H1 (cell line): ENCODE results near the gene VHLL. TPM values are rescaled to one million over a fixed set of nuclear protein-coding genes. Genes with fewer than 3 reads are reported as not detected.

ENCODE experiments used
- CTCF ChIA-PET: fragments of 300-600 bp; sonication (Branson Sonifier 250); formaldehyde crosslinking; loops from one replicate; lab custom pipeline; 2021; ENCODE audit not compliant: partially characterized antibody; lab: Charles Lee
- POLR2A ChIA-PET: fragments of 300-600 bp; sonication (Branson Sonifier 250); formaldehyde crosslinking; loops from one replicate; lab custom pipeline; 2021; ENCODE audit warnings: inconsistent platforms; ENCODE audit not compliant: partially characterized antibody; lab: Charles Lee
- DNase-seq, 2 experiments: peaks; one replicate each; pipeline versions ENCODE4 v3.0.0 to v3.0.0-alpha.2; 2010 to 2022; ENCODE audit warnings: low spot score in 2 of 2, low read depth in 1 of 2, mixed read lengths in 1 of 2
- FAIRE-seq: peaks from 2 replicates; lab custom pipeline; 2011; peaks lifted over from hg19 to GRCh38; lab: Jason Lieb, UNC
- H2AFZ ChIP-seq: 2 replicates; pipeline ENCODE4 v1.8.1; 2012; ENCODE audit warnings: low read length, inconsistent platforms
- H2AK5ac ChIP-seq: 2 replicates; pipeline ENCODE4 v1.6.1; 2013; ENCODE audit warnings: low read depth, low read length
- H2BK120ac ChIP-seq: replicated peaks from 2 replicates; pipeline ENCODE3; 2013; ENCODE audit warnings: low read depth, low read length, inconsistent platforms
- H2BK12ac ChIP-seq: 2 replicates; pipeline ENCODE4 v1.6.1; 2013; ENCODE audit warnings: low read depth, low read length
- H2BK15ac ChIP-seq: 2 replicates; pipeline ENCODE4 v1.6.1; 2013; ENCODE audit warnings: low read length
- H2BK20ac ChIP-seq: 2 replicates; pipeline ENCODE4 v1.6.1; 2013; ENCODE audit warnings: low read length
- H2BK5ac ChIP-seq: 2 replicates; pipeline ENCODE4 v1.6.1; 2013; ENCODE audit warnings: low read depth, low read length
- H3K14ac ChIP-seq: 2 replicates; pipeline ENCODE4 v1.6.1; 2013; ENCODE audit warnings: inconsistent platforms; ENCODE audit not compliant: insufficient read length
- H3K18ac ChIP-seq: 2 replicates; pipeline ENCODE4 v1.6.1; 2013; ENCODE audit warnings: low read length; ENCODE audit errors: extremely low read depth
- H3K23ac ChIP-seq: 2 replicates; pipeline ENCODE4 v1.6.1; 2013; ENCODE audit warnings: inconsistent platforms; ENCODE audit not compliant: insufficient read length
- H3K23me2 ChIP-seq: 2 replicates; pipeline ENCODE4 v1.6.1; 2013; ENCODE audit warnings: low read depth, low read length
- H3K27ac ChIP-seq: 2 replicates; pipeline ENCODE4 v1.6.1; 2011; ENCODE audit warnings: low read depth, low read length, inconsistent platforms
- H3K27me3 ChIP-seq, 4 experiments: replicated peaks in 1 of 4; 1 replicate in 1 of 4; 2 replicates in 3 of 4; pipeline versions ENCODE4 v1.6.1 to v1.8.1; 2011 to 2013; ENCODE audit warnings: low read length in 3 of 4, mild to moderate bottlenecking in 3 of 4, inconsistent platforms in 2 of 4, mixed read lengths in 2 of 4, moderate library complexity in 1 of 4; ENCODE audit not compliant: control insufficient read depth in 3 of 4, insufficient read depth in 3 of 4; ENCODE audit errors: extremely low read depth in 1 of 4
- H3K36me3 ChIP-seq, 4 experiments: 2 replicates each; pipeline versions ENCODE4 v1.6.1 to v1.8.1; 2011 to 2013; ENCODE audit warnings: mild to moderate bottlenecking in 4 of 4, low read length in 3 of 4, moderate library complexity in 2 of 4, control low read depth in 1 of 4, inconsistent platforms in 1 of 4; ENCODE audit not compliant: insufficient read depth in 4 of 4, control insufficient read depth in 2 of 4
- H3K4ac ChIP-seq: replicated peaks from 2 replicates; pipeline ENCODE3; 2013; ENCODE audit warnings: low read length, low read depth, mixed read lengths, inconsistent platforms; ENCODE audit not compliant: insufficient read length
- H3K4me1 ChIP-seq, 4 experiments: replicated peaks in 1 of 4; 1 replicate in 1 of 4; 2 replicates in 3 of 4; pipeline versions ENCODE4 v1.6.1 to v1.8.1; 2011 to 2013; ENCODE audit warnings: low read length in 3 of 4, inconsistent platforms in 2 of 4, mixed read lengths in 1 of 4; ENCODE audit not compliant: insufficient read depth in 4 of 4, control insufficient read depth in 3 of 4
- H3K4me2 ChIP-seq, 2 experiments: 2 replicates each; pipeline versions ENCODE4 v1.6.1 to v1.8.1; 2011 to 2013; ENCODE audit warnings: low read depth in 2 of 2, low read length in 2 of 2, control low read depth in 1 of 2, inconsistent platforms in 1 of 2, mild to moderate bottlenecking in 1 of 2; ENCODE audit not compliant: insufficient read depth in 1 of 2
- H3K4me3 ChIP-seq, 4 experiments: fragments of 200-600, 300-600 bp in 1 of 4; sonication (generic), shearing (Covaris generic), sonication (Bioruptor Twin) in 1 of 4; 2 replicates each; pipeline versions ENCODE4 v1.5.1 to v1.8.1; 2011 to 2016; ENCODE audit warnings: low read length in 4 of 4, low read depth in 3 of 4, control low read depth in 2 of 4, inconsistent platforms in 2 of 4, mild to moderate bottlenecking in 2 of 4, mixed read lengths in 1 of 4, moderate library complexity in 1 of 4; ENCODE audit not compliant: insufficient read depth in 2 of 4; ENCODE audit errors: extremely low read depth in 1 of 4
- H3K56ac ChIP-seq: replicated peaks from 2 replicates; pipeline ENCODE3; 2013; ENCODE audit warnings: low read depth, mild to moderate bottlenecking, mixed read lengths, low read length, inconsistent platforms; ENCODE audit not compliant: insufficient read length
- H3K79me1 ChIP-seq: 2 replicates; pipeline ENCODE4 v1.6.1; 2013; ENCODE audit warnings: low read depth, low read length, control low read depth
- H3K79me2 ChIP-seq, 2 experiments: 2 replicates each; pipeline versions ENCODE4 v1.6.1 to v1.8.1; 2012 to 2013; ENCODE audit warnings: low read length in 2 of 2, mild to moderate bottlenecking in 2 of 2, inconsistent platforms in 1 of 2; ENCODE audit not compliant: insufficient read depth in 2 of 2, control insufficient read depth in 1 of 2
- H3K9ac ChIP-seq, 4 experiments: replicated peaks in 1 of 4; 1 replicate in 1 of 4; 2 replicates in 3 of 4; pipeline versions ENCODE4 v1.6.1 to v1.8.1; 2011 to 2013; ENCODE audit warnings: low read depth in 3 of 4, low read length in 3 of 4, control low read depth in 2 of 4, mild to moderate bottlenecking in 2 of 4, moderate library complexity in 2 of 4, inconsistent platforms in 1 of 4; ENCODE audit errors: extremely low read depth in 1 of 4
- H3K9me3 ChIP-seq, 2 experiments: 2 replicates each; pipeline versions ENCODE4 v1.6.1 to v1.8.1; 2012 to 2013; ENCODE audit warnings: mild to moderate bottlenecking in 2 of 2, moderate library complexity in 2 of 2, control low read depth in 1 of 2, inconsistent platforms in 1 of 2, low read depth in 1 of 2, low read length in 1 of 2, mixed read lengths in 1 of 2; ENCODE audit not compliant: insufficient read depth in 2 of 2
- H4K20me1 ChIP-seq, 2 experiments: replicated peaks in 1 of 2; 2 replicates each; pipeline versions ENCODE3 to v1.8.1; 2011 to 2013; ENCODE audit warnings: inconsistent platforms in 2 of 2, low read length in 2 of 2, mild to moderate bottlenecking in 1 of 2; ENCODE audit not compliant: insufficient read depth in 2 of 2, control insufficient read depth in 1 of 2
- H4K5ac ChIP-seq: 2 replicates; pipeline ENCODE4 v1.6.1; 2013; ENCODE audit warnings: low read length, low read depth, mixed read lengths, inconsistent platforms; ENCODE audit not compliant: insufficient read length
- H4K8ac ChIP-seq: 2 replicates; pipeline ENCODE4 v1.8.0; 2013; ENCODE audit warnings: mild to moderate bottlenecking, moderate library complexity, low read length, inconsistent platforms; ENCODE audit not compliant: insufficient read depth; ENCODE audit errors: extremely low read depth
- H4K91ac ChIP-seq: replicated peaks from 2 replicates; pipeline ENCODE3; 2013; ENCODE audit warnings: low read length, mixed read lengths, inconsistent platforms; ENCODE audit not compliant: insufficient read length
- CEBPB ChIP-seq: IDR thresholded peaks from 2 replicates; pipeline ENCODE4 v1.6.1; 2012; ENCODE audit warnings: low read depth, low read length
- CHD1 ChIP-seq: IDR thresholded peaks from 2 replicates; pipeline ENCODE4 v1.6.1; 2012; ENCODE audit warnings: low read depth, low read length, improper control_type of control experiment
- EP300 ChIP-seq, 2 experiments: IDR thresholded peaks; 1 replicate in 1 of 2; 2 replicates in 1 of 2; pipeline ENCODE4 v1.6.1; 2011 to 2012; ENCODE audit warnings: low read depth in 2 of 2, low read length in 2 of 2, mild to moderate bottlenecking in 2 of 2, borderline replicate concordance in 1 of 2, inconsistent platforms in 1 of 2, moderate library complexity in 1 of 2
- EZH2 ChIP-seq: fragments of 200-600 bp; sonication (generic); IDR thresholded peaks from 2 replicates; pipeline ENCODE4 v1.7.1; 2012; ENCODE audit warnings: low read depth, mild to moderate bottlenecking, moderate library complexity, low read length, inconsistent platforms; ENCODE audit not compliant: severe bottlenecking
- RFX5 ChIP-seq: IDR thresholded peaks from 2 replicates; pipeline ENCODE4 v1.6.1; 2011; ENCODE audit warnings: low read depth, low read length, improper control_type of control experiment, borderline replicate concordance
- SIN3A ChIP-seq, 2 experiments: IDR thresholded peaks in 1 of 2; conservative IDR thresholded peaks in 1 of 2; 2 replicates each; pipeline ENCODE4 v1.6.1; 2011 to 2012; ENCODE audit warnings: low read length in 2 of 2, improper control_type of control experiment in 1 of 2, low read depth in 1 of 2, mild to moderate bottlenecking in 1 of 2
- TAF1 ChIP-seq: IDR thresholded peaks from 2 replicates; pipeline ENCODE4 v1.6.1; 2011; ENCODE audit warnings: mild to moderate bottlenecking, low read depth, low read length
- TCF12 ChIP-seq: IDR thresholded peaks from 2 replicates; pipeline ENCODE4 v1.6.1; 2011; ENCODE audit warnings: low read depth, mild to moderate bottlenecking, low read length
- WGBS, 2 experiments: shearing (Covaris generic) in 1 of 2; methylation state at CpG; one replicate each; pipeline versions ENCODE4 v1.1.6 to v1.1.7; 2013 to 2015; ENCODE audit warnings: low lambda C conversion rate in 2 of 2, mixed read lengths in 2 of 2, inconsistent platforms in 1 of 2, low coverage in 1 of 2, missing lambda C conversion rate in 1 of 2; ENCODE audit not compliant: insufficient replicate concordance in 2 of 2, insufficient coverage in 1 of 2, insufficient read length in 1 of 2; ENCODE audit errors: extremely low coverage in 1 of 2, missing lambda C conversion rate in 1 of 2; 5-methylcytosine and 5-hydroxymethylcytosine counted together
- polyA plus RNA-seq, 7 experiments: library from polyadenylated mRNA; depleted of rRNA in 3 of 7; stranded (reverse) in 5 of 7; unstranded in 2 of 7; fragments of >200 nt in 5 of 7; fragments of 200-250 nt in 2 of 7; gene quantifications; 1 replicate in 5 of 7; 2 replicates in 1 of 7; 4 replicates in 1 of 7; pipeline versions ENCODE4 v1.2.1 to v1.2.3, GENCODE V29; 2011 to 2013; ENCODE audit warnings: missing spikeins in 2 of 7, mixed read lengths in 2 of 7
- total RNA-seq: library from RNA; stranded (reverse); fragmentation: NEBNext Ultra II Directional; extraction: Animal tissue kit (Norgen Biotek cat#: 25700); gene quantifications from 2 replicates; pipeline ENCODE4 v1.2.1, GENCODE V29; 2021
- TF ChIP-seq, protein P1 (sequence below): IDR thresholded peaks from 2 replicates; pipeline ENCODE4 v1.6.1; 2012; ENCODE audit warnings: low read length, inconsistent platforms

Gene VHLL
- total and polyA plus RNA-seq, 2 of the 8 experiments (the other 6 are each of a cell fraction or from before 2014, with no cell fraction given) = not detected

DNA sequence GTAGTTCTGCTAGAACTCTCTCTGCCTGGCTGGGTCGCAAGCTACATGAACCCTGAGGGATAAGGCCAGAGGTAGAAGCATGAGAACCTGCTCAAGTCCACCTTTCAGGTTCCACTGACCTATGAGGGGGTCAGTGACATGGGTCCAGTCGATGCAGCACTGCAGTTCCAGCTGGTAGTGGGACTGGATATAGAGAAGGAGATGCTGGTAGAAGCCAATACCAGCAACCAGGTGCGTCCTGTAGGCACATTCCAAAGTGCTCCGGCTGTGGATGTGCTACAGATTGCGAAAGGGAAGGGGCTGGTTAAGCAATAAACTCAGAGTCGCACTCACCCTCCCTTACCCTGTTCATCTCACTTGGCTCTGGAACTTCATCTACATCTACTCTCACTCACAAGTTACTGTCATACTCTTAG, 22.1 kb downstream of the VHLL start:
- H3K9ac ChIP-seq = no peak overlapping the region
- WGBS, 2 experiments = 85% methylated on average over 6 of the region's 6 CpGs; no CpG with 5 or more reads in 1 of the 2 experiments
- TF ChIP-seq TAF1 (no peak), EZH2 (no peak), RFX5 (no peak), EP300 (IDR thresholded peaks at IDR 0.05; ENCODE audit: borderline replicate concordance in 1 of 2, low read depth in 2 of 2, low read length in 2 of 2) (no peak), TCF12 (no peak), CEBPB (no peak), SIN3A (conservative IDR thresholded peaks at IDR 0.05 in 1 of 2, IDR thresholded peaks at IDR 0.05 in 1 of 2; ENCODE audit: low read depth in 1 of 2, low read length in 2 of 2) (no peak), CHD1 (no peak)
- TF ChIP-seq, protein P1, sequence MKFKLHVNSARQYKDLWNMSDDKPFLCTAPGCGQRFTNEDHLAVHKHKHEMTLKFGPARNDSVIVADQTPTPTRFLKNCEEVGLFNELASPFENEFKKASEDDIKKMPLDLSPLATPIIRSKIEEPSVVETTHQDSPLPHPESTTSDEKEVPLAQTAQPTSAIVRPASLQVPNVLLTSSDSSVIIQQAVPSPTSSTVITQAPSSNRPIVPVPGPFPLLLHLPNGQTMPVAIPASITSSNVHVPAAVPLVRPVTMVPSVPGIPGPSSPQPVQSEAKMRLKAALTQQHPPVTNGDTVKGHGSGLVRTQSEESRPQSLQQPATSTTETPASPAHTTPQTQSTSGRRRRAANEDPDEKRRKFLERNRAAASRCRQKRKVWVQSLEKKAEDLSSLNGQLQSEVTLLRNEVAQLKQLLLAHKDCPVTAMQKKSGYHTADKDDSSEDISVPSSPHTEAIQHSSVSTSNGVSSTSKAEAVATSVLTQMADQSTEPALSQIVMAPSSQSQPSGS = no peak

More for the DNA sequence above, 22.1 kb downstream of the VHLL start:
- Histone ChIP-seq H2BK20ac (no peak overlapping the region), H2AK5ac (no peak overlapping the region), H3K4me1 (peaks cover 0 to 4% (median 1%) of the 10 kb centered on the region in 4 experiments; a peak in 2 of 7 replicates), H4K8ac (no peak overlapping the region; the same call in 1 of the 2 replicates), H4K5ac (no peak overlapping the region), H4K20me1 (peaks cover 5 to 22% of the 10 kb centered on the region in 2 experiments), H3K4ac (no peak overlapping the region), H3K4me2 (no peak overlapping the region), H3K14ac (no peak overlapping the region), H3K27ac (no peak overlapping the region), H2BK5ac (no peak overlapping the region), H2AFZ (no peak overlapping the region), H3K23me2 (peaks cover 5% of the 10 kb centered on the region), H3K27me3 (no peaks in the 10 kb centered on the region), H2BK15ac (no peak overlapping the region), H3K79me2 (peaks cover 23 to 34% of the 10 kb centered on the region in 2 experiments), H3K79me1 (peaks cover 10% of the 10 kb centered on the region), H2BK120ac (no peak overlapping the region), H3K18ac (no peak overlapping the region), H3K36me3 (peaks cover 41 to 72% (median 67%) of the 10 kb centered on the region in 4 experiments), H3K4me3 (no peak overlapping the region), H4K91ac (no peak overlapping the region), H2BK12ac (no peak overlapping the region), H3K23ac (no peak overlapping the region), H3K9me3 (no peaks in the 10 kb centered on the region), H3K56ac (no peak overlapping the region)
- FAIRE-seq (no peak), DNase-seq (no peak)
- CTCF ChIA-PET = interaction anchor here (1.3 to 1.9 kb wide), 4 partner anchors 12 to 311 kb away, joined by 4 to 9 read pairs (median 4); no protein-coding TSS in a partner anchor
- POLR2A ChIA-PET = interaction anchor here (0.9 to 17.4 kb wide), 5 partner anchors 15 to 44 kb away, joined by 3 to 221 read pairs (median 4); partner anchors contain the start of genes BGLAP, GLMP, PAQR6 and VHLL
